ENCODE results near the gene RPH3AL. TPM values are rescaled to one million over a fixed set of nuclear protein-coding genes. Genes with fewer than 3 reads are reported as not detected.
"Not testable (repeated sequence)": the region's sequence is repeated elsewhere in the genome, so short reads cannot be mapped to it uniquely, and the experiment has no call there.

RPH3AL gene
- total and polyA plus RNA-seq, 2 of the 8 experiments (the other 6 are each of a cell fraction or from before 2014, with no cell fraction given), result 5.6 to 5.8 TPM

GRCh38 chr17:319266-319665, 33.3 kb downstream of the RPH3AL start (continued):
- no peak for TF ChIP-seq FOSL1 (IDR thresholded peaks at IDR 0.05; ENCODE audit: insufficient read depth, low read depth, low read length)
- no peak for TF ChIP-seq BACH1 (IDR thresholded peaks at IDR 0.05; ENCODE audit: low read length)
- TF ChIP-seq SP4 (IDR thresholded peaks at IDR 0.05; ENCODE audit: low read length), result no peak

GRCh38 chr17:317070-317469, 35.5 kb downstream of the RPH3AL start:
- H3K23me2 ChIP-seq (ENCODE audit: low read depth, low read length); H3K9me3 ChIP-seq (ENCODE audit: insufficient read depth in 2 of 2, low read depth in 1 of 2, low read length in 1 of 2); H2BK12ac ChIP-seq (ENCODE audit: low read depth, low read length); H3K18ac ChIP-seq (ENCODE audit: extremely low read depth, low read length); H4K8ac ChIP-seq (ENCODE audit: extremely low read depth, insufficient read depth, low read length); H3K79me1 ChIP-seq (ENCODE audit: low read depth, low read length); H2AFZ ChIP-seq (ENCODE audit: low read length); POLR2A ChIA-PET (ENCODE audit: partially characterized antibody); H3K4me3 ChIP-seq (ENCODE audit: extremely low read depth in 1 of 4, insufficient read depth in 2 of 4, low read depth in 3 of 4, low read length in 4 of 4); H3K23ac ChIP-seq (ENCODE audit: insufficient read length); H3K36me3 ChIP-seq (ENCODE audit: control insufficient read depth in 2 of 4, insufficient read depth in 4 of 4, low read length in 3 of 4); DNase-seq (ENCODE audit: low read depth in 1 of 2, low spot score in 2 of 2); H4K20me1 ChIP-seq (replicated peaks in 1 of 2; ENCODE audit: control insufficient read depth in 1 of 2, insufficient read depth in 2 of 2, low read length in 2 of 2); H2BK20ac ChIP-seq (ENCODE audit: low read length); H2AK5ac ChIP-seq (ENCODE audit: low read depth, low read length); H3K79me2 ChIP-seq (ENCODE audit: control insufficient read depth in 1 of 2, insufficient read depth in 2 of 2, low read length in 2 of 2); FAIRE-seq; H3K4me2 ChIP-seq (ENCODE audit: insufficient read depth in 1 of 2, low read depth in 2 of 2, low read length in 2 of 2); H3K14ac ChIP-seq (ENCODE audit: insufficient read length); H2BK15ac ChIP-seq (ENCODE audit: low read length); H2BK5ac ChIP-seq (ENCODE audit: low read depth, low read length); H4K5ac ChIP-seq (ENCODE audit: insufficient read length, low read depth, low read length); H3K4ac ChIP-seq (replicated peaks; ENCODE audit: insufficient read length, low read depth, low read length); CTCF ChIA-PET (ENCODE audit: partially characterized antibody); H3K4me1 ChIP-seq (replicated peaks in 1 of 4; ENCODE audit: control insufficient read depth in 3 of 4, insufficient read depth in 4 of 4, low read length in 3 of 4); H3K9ac ChIP-seq (replicated peaks in 1 of 4; ENCODE audit: extremely low read depth in 1 of 4, low read depth in 3 of 4, low read length in 3 of 4); H3K27ac ChIP-seq (ENCODE audit: low read depth, low read length); H2BK120ac ChIP-seq (replicated peaks; ENCODE audit: low read depth, low read length); H4K91ac ChIP-seq (replicated peaks; ENCODE audit: insufficient read length, low read length); H3K27me3 ChIP-seq (replicated peaks in 1 of 4; ENCODE audit: control insufficient read depth in 3 of 4, extremely low read depth in 1 of 4, insufficient read depth in 3 of 4, low read length in 3 of 4); H3K56ac ChIP-seq (replicated peaks; ENCODE audit: insufficient read length, low read depth, low read length): not testable (repeated sequence)
- 67% methylated on average over 2 of the region's 2 CpGs; no CpG with 5 or more reads in 1 of the 2 experiments for whole genome bisulfite sequencing, 2 experiments (ENCODE audit: extremely low coverage in 1 of 2, insufficient coverage in 1 of 2, insufficient read length in 1 of 2, insufficient replicate concordance in 2 of 2, low coverage in 1 of 2, low lambda C conversion rate in 2 of 2, missing lambda C conversion rate in 1 of 2)

All from H1 (cell line).